Psoas muscle (tissue), 8 donors: Measurements from ENCODE around the gene ENTPD3. TPM values are rescaled to one million over a fixed set of nuclear protein-coding genes. Genes with fewer than 3 reads are reported as not detected.

ENCODE experiments used
- ATAC-seq, 4 donors: fragments of 200-7000 bp; cut with Tn5 transposase; one replicate each; pipeline ENCODE4 v1.9.1; 2020; ENCODE audit warnings: moderate library complexity in 3 of 4, mild to moderate bottlenecking in 2 of 4
- DNase-seq, 2 donors: peaks; one replicate each; pipeline ENCODE4 v3.0.0-alpha.2; 2020
- H3K27ac ChIP-seq: fragments of 200-600 bp; one replicate; pipeline ENCODE4 v1.8.0; 2022
- H3K27me3 ChIP-seq, 3 donors: fragments of 200-600 bp in 1 of 3; one replicate each; pipeline versions ENCODE4 v1.6.1 to v1.8.0; 2013 to 2022; ENCODE audit warnings: low read length in 2 of 3, mild to moderate bottlenecking in 2 of 3, moderate library complexity in 1 of 3; ENCODE audit not compliant: insufficient read depth in 3 of 3
- H3K36me3 ChIP-seq, 2 donors: fragments of 200-600 bp in 1 of 2; one replicate each; pipeline versions ENCODE4 v1.6.1 to v1.8.0; 2013 to 2022; ENCODE audit warnings: low read depth in 1 of 2, mild to moderate bottlenecking in 1 of 2, moderate library complexity in 1 of 2; ENCODE audit not compliant: insufficient read depth in 1 of 2
- H3K4me1 ChIP-seq: fragments of 200-600 bp; one replicate; pipeline ENCODE4 v1.8.0; 2022
- H3K4me3 ChIP-seq: fragments of 200-600 bp; one replicate; pipeline ENCODE4 v1.8.0; 2022; ENCODE audit warnings: mild to moderate bottlenecking
- H3K9me3 ChIP-seq: fragments of 200-600 bp; one replicate; pipeline ENCODE4 v1.8.0; 2022
- WGBS, 3 donors: extraction: QIAGEN DNeasy Blood & Tissue Kit; methylation state at CpG; one replicate each; pipeline versions ENCODE4 v1.1.6 to v1.1.7; 2013; 5-methylcytosine and 5-hydroxymethylcytosine counted together
- intact Hi-C, 2 donors: fragments of 100-400 bp; cut with DNase I; formaldehyde crosslinking; loops; one replicate each; pipeline versions ENCODE4 v1.11.0 to v1.14.2; 2022
- polyA plus RNA-seq, 3 donors: library from polyadenylated mRNA; stranded (reverse); fragments of 200-250 nt; gene quantifications; one replicate each; pipeline ENCODE4 v1.2.3, GENCODE V29; 2013
- total RNA-seq, 4 donors: library from RNA; stranded (reverse); fragmentation: NEBNext Ultra II Directional in 2 of 4; extraction: Animal tissue kit (Norgen Biotek cat#: 25700) in 2 of 4; gene quantifications; one replicate each; pipeline versions ENCODE4 v1.2.1 to v1.2.4, GENCODE V29; 2021 to 2023
- TF ChIP-seq, protein P1 (sequence below): fragments of 200-600 bp; IDR thresholded peaks from one replicate; pipeline ENCODE4 v1.8.0; 2022; ENCODE audit warnings: antibody characterized with exemption
- donor health status: healthy with polysubstance abuse.
- donor health status: DM: no; HTN: no; CAD: no; lungs with moderate emphysema.
- donor health status: Bipolar disorder and iron deficiency.
- donor health status: healthy.
- donor health status: DM: yes; HTN: yes; CAD: no.
- donor health status: DM: no; HTN: no; CAD: no.
- donor health status: DM: no; HTN: no; CAD: no.
- donor health status: DM: yes; HTN: yes; CAD: no.

ENTPD3 gene
- total and polyA plus RNA-seq, 7 donors = 0.22 to 0.54 (median 0.30) TPM

- intact Hi-C loops = no loop called here
Measured at GRCh38 chr3:40350529-40350928, 36.5 kb upstream of the ENTPD3 start.

GRCh38 chr3:40355410-40355809 is 31.6 kb upstream of the ENTPD3 start:
- H3K4me3 ChIP-seq = no peak overlapping the region
- H3K27me3 ChIP-seq = peaks cover 0 to 2% (median 0%) of the 10 kb centered on the region in 3 donors
- H3K27ac ChIP-seq = no peak overlapping the region
- intact Hi-C loops = no loop called here
- no peak for DNase-seq
- no peak for ATAC-seq
- TF ChIP-seq, protein P1, sequence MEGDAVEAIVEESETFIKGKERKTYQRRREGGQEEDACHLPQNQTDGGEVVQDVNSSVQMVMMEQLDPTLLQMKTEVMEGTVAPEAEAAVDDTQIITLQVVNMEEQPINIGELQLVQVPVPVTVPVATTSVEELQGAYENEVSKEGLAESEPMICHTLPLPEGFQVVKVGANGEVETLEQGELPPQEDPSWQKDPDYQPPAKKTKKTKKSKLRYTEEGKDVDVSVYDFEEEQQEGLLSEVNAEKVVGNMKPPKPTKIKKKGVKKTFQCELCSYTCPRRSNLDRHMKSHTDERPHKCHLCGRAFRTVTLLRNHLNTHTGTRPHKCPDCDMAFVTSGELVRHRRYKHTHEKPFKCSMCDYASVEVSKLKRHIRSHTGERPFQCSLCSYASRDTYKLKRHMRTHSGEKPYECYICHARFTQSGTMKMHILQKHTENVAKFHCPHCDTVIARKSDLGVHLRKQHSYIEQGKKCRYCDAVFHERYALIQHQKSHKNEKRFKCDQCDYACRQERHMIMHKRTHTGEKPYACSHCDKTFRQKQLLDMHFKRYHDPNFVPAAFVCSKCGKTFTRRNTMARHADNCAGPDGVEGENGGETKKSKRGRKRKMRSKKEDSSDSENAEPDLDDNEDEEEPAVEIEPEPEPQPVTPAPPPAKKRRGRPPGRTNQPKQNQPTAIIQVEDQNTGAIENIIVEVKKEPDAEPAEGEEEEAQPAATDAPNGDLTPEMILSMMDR = no peak
- no peaks in the 10 kb centered on the region for H3K4me1 ChIP-seq
- H3K36me3 ChIP-seq = no peaks in the 10 kb centered on the region
- H3K9me3 ChIP-seq = no peaks in the 10 kb centered on the region
- WGBS, 3 donors = 57 to 81% (median 77%) methylated on average over 2 of the region's 2 CpGs

More at GRCh38 chr3:40350529-40350928, 36.5 kb upstream of the ENTPD3 start:
- H3K27me3 ChIP-seq = no peaks in the 10 kb centered on the region
- TF ChIP-seq, protein P1 = no peak
- DNase-seq (no peak), ATAC-seq (no peak)
- no peak overlapping the region for H3K4me3 ChIP-seq
- H3K4me1 ChIP-seq = no peaks in the 10 kb centered on the region
- no peak overlapping the region for H3K27ac ChIP-seq
- peaks cover 6% of the 10 kb centered on the region for H3K9me3 ChIP-seq
- H3K36me3 ChIP-seq = no peaks in the 10 kb centered on the region

DNA sequence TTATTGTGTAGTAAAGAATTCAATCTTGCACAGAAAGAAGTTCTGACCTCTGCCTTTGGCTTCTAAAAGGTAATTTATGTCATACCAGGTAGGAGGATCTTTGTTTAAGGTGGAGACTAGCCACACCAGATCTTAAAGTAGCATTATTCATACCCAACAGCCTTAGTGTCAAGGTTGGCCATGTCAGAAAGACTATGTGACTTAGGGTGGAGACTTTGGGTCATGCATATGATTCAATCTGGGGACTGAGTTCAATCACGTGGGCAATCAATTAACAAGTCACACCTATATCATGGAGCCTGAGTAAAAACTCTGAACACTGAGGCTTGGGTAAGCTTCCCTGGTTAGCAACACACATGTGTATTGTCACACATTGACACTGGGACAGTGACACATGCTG is 28.5 kb upstream of the ENTPD3 start:
- no peaks in the 10 kb centered on the region for H3K9me3 ChIP-seq
- intact Hi-C loops = no loop called here
- WGBS, 3 donors = 80 to 88% (median 82%) methylated on average over 1 of the region's 1 CpG
- DNase-seq = no peak
- H3K4me3 ChIP-seq = no peak overlapping the region
- peaks cover 0 to 2% (median 0%) of the 10 kb centered on the region in 3 donors for H3K27me3 ChIP-seq
- H3K27ac ChIP-seq = no peak overlapping the region
- no peak for ATAC-seq
- no peaks in the 10 kb centered on the region for H3K4me1 ChIP-seq
- TF ChIP-seq, protein P1 = no peak
- no peaks in the 10 kb centered on the region for H3K36me3 ChIP-seq

DNA sequence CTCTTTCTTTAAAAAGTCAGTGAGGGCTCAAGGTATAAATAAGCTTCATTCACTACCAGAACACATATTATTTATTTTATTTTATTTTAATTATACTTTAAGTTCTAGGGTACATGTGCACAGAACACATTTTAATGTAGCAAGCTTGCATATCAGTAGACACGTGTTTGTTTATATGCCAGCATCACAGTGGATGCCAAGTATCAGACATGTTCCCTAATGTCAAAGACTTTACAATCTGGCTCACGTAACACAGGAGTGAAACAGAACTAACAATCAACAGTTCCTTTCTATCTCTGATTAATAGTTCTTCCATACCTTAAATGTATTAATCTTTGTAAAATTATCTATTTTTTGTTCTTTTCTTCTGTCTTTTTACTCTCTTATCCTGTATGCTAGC is 23.3 kb upstream of the ENTPD3 start:
- TF ChIP-seq, protein P1 = no peak
- Histone ChIP-seq H3K9me3 (no peaks in the 10 kb centered on the region), H3K27ac (no peak overlapping the region), H3K4me3 (no peak overlapping the region), H3K27me3 (peaks cover 0 to 2% (median 0%) of the 10 kb centered on the region in 3 donors), H3K36me3 (no peaks in the 10 kb centered on the region), H3K4me1 (no peaks in the 10 kb centered on the region)
- WGBS, 3 donors = 24 to 51% (median 30%) methylated on average over 2 of the region's 2 CpGs
- intact Hi-C loops = no loop called here
- DNase-seq (no peak), ATAC-seq (no peak)
